ENCODE data around the gene IFNLR1. TPM values are rescaled to one million over a fixed set of nuclear protein-coding genes. Genes with fewer than 3 reads are reported as not detected.

The IFNLR1 gene
- polyA plus RNA-seq, 3 donors: not detected

DNA sequence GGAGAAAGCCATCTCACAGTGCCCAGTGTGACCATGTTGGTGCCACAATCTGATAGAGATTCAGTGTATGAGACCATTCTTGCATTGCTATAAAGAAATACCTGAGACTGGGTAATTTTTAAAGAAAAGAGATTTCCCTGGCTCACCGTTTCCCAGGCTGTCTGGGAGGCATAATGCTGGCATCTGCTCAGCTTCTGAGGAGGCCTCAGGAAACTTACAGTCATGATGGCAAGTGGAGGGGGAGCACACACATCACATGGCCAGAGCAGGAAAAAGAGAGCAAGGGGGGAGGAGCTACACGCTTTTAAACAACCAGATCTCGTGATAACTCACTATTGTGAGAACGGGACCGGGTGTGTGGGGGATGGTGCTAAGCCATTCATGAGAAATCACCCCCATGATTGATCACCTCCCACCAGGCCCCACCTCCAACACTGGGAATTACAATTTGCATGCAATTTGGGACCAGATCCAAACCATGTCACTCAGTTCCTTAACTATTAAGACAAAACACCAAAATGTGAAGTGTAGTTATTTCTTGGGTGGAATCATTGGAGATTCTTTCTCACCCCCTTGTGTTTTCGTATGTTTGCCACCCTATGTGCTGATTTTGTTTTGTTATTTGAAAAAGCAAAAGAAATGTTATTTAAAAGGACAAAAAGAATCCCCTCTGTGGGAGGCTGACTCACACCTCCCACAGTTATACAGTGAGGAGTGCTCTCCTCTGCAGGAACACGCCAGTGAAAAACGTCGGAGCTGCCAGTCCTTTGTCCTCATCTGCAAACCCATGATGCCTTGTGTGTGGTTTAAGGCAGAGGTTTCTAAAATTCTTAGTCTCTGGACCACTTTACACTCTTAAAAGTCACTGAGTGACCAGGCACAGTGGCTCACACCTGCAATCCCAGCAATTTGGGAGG lies 46.9 kb upstream of the IFNLR1 start:
- 100% methylated on average over 1 of the region's 9 CpGs for WGBS (ENCODE audit: insufficient coverage)
- H3K27me3 ChIP-seq (ENCODE audit: control insufficient read depth in 2 of 2, insufficient read depth in 2 of 2, low read length in 2 of 2): no peaks in the 10 kb centered on the region
- TF ChIP-seq CTCF (IDR thresholded peaks at IDR 0.05): no peak
- H3K36me3 ChIP-seq (replicated peaks in 1 of 2; ENCODE audit: control insufficient read depth in 1 of 2, insufficient read depth in 2 of 2, low read length in 2 of 2): no peaks in the 10 kb centered on the region
- Mint-ChIP-seq H3K4me3 (no peak overlapping the region), H3K4me1 (no peaks in the 10 kb centered on the region), H3K27ac (no peak overlapping the region), H3K27me3 (ENCODE audit: low read depth in 3 of 3) (peaks cover 4 to 17% (median 12%) of the 10 kb centered on the region in 3 donors), H3K36me3 (no peaks in the 10 kb centered on the region), H3K9me3 (peaks cover 0 to 4% (median 2%) of the 10 kb centered on the region in 7 donors)
- no peak overlapping the region for H2AFZ ChIP-seq (ENCODE audit: insufficient read depth, low read depth, low read length, poor library complexity, severe bottlenecking)
- H3K4me1 ChIP-seq (ENCODE audit: control insufficient read depth in 1 of 2, insufficient read depth in 2 of 2, low read length in 2 of 2): no peaks in the 10 kb centered on the region
- no peak overlapping the region for H3K27ac ChIP-seq (ENCODE audit: low read depth in 1 of 2, low read length in 2 of 2)
- H3K4me2 ChIP-seq (replicated peaks; ENCODE audit: extremely low read depth, low read length, poor library complexity, severe bottlenecking): no peak overlapping the region
- DNase-seq: no peak
- no peaks in the 10 kb centered on the region for H3K9me3 ChIP-seq (replicated peaks in 1 of 2; ENCODE audit: control insufficient read depth in 1 of 2, insufficient read depth in 1 of 2, low read length in 2 of 2)
- no peaks in the 10 kb centered on the region for H3K79me2 ChIP-seq (ENCODE audit: insufficient read depth, low read length)
- H3K4me3 ChIP-seq (replicated peaks in 1 of 3; ENCODE audit: low read depth in 2 of 3, low read length in 3 of 3): no peak overlapping the region
- intact Hi-C loops (cut with micrococcal nuclease): no loop called here
- no peak overlapping the region for H3K9ac ChIP-seq (ENCODE audit: insufficient read depth, low read length, poor library complexity, severe bottlenecking)
- no peaks in the 10 kb centered on the region for H4K20me1 ChIP-seq (ENCODE audit: insufficient read depth, low read length)

- Histone ChIP-seq H3K79me2 (ENCODE audit: insufficient read depth, low read length) (no peaks in the 10 kb centered on the region), H3K4me2 (replicated peaks; ENCODE audit: extremely low read depth, low read length, poor library complexity, severe bottlenecking) (no peak overlapping the region), H3K9me3 (replicated peaks in 1 of 2; ENCODE audit: control insufficient read depth in 1 of 2, insufficient read depth in 1 of 2, low read length in 2 of 2) (no peaks in the 10 kb centered on the region), H2AFZ (ENCODE audit: insufficient read depth, low read depth, low read length, poor library complexity, severe bottlenecking) (no peak overlapping the region), H3K4me3 (replicated peaks in 1 of 3; ENCODE audit: low read depth in 2 of 3, low read length in 3 of 3) (no peak overlapping the region), H3K4me1 (ENCODE audit: control insufficient read depth in 1 of 2, insufficient read depth in 2 of 2, low read length in 2 of 2) (no peaks in the 10 kb centered on the region), H3K27me3 (ENCODE audit: control insufficient read depth in 2 of 2, insufficient read depth in 2 of 2, low read length in 2 of 2) (no peaks in the 10 kb centered on the region), H3K27ac (ENCODE audit: low read depth in 1 of 2, low read length in 2 of 2) (no peak overlapping the region), H3K36me3 (replicated peaks in 1 of 2; ENCODE audit: control insufficient read depth in 1 of 2, insufficient read depth in 2 of 2, low read length in 2 of 2) (no peaks in the 10 kb centered on the region), H4K20me1 (ENCODE audit: insufficient read depth, low read length) (no peaks in the 10 kb centered on the region), H3K9ac (ENCODE audit: insufficient read depth, low read length, poor library complexity, severe bottlenecking) (no peak overlapping the region)
- WGBS (ENCODE audit: insufficient coverage): 100% methylated on average over 2 of the region's 3 CpGs
- H3K4me3 Mint-ChIP-seq: no peak overlapping the region
- H3K27ac Mint-ChIP-seq: no peak overlapping the region
- H3K4me1 Mint-ChIP-seq: no peaks in the 10 kb centered on the region
- H3K36me3 Mint-ChIP-seq: no peaks in the 10 kb centered on the region
- intact Hi-C loops (cut with micrococcal nuclease): no loop called here
- peaks cover 2 to 15% (median 8%) of the 10 kb centered on the region in 3 donors for H3K27me3 Mint-ChIP-seq (ENCODE audit: low read depth in 3 of 3)
- no peak for TF ChIP-seq CTCF (IDR thresholded peaks at IDR 0.05)
- peaks cover 0 to 4% (median 2%) of the 10 kb centered on the region in 7 donors for H3K9me3 Mint-ChIP-seq
- DNase-seq: no peak
Measured at GRCh38 chr1:24231701-24232100, 44.6 kb upstream of the IFNLR1 start.

All from CD14-positive monocyte (primary cell).